DOHH2 (cell line): ENCODE results near the gene SYK.

Experiments used
- H3F3A ChIP-seq: fragments of 200-600 bp; sonication (generic), shearing (Covaris generic); 2 replicates; pipeline ENCODE4 v1.6.0; 2016; ENCODE audit warnings: antibody characterized with exemption, mild to moderate bottlenecking; ENCODE audit not compliant: control insufficient read depth, insufficient read depth
- H3K27ac ChIP-seq: fragments of 200-600 bp; sonication (generic); 2 replicates; pipeline ENCODE4 v1.5.1; 2014; ENCODE audit warnings: low read depth, mild to moderate bottlenecking, low read length, moderate library complexity
- H3K27me3 ChIP-seq: fragments of 200-600 bp; sonication (generic); 2 replicates; pipeline ENCODE4 v1.6.1; 2014; ENCODE audit warnings: mild to moderate bottlenecking, low read length, mixed read lengths; ENCODE audit not compliant: control insufficient read depth
- H3K36me3 ChIP-seq: fragments of 200-600 bp; sonication (generic); 2 replicates; pipeline ENCODE4 v1.6.1; 2014; ENCODE audit warnings: mild to moderate bottlenecking, low read length, moderate library complexity, mixed read lengths; ENCODE audit not compliant: control insufficient read depth
- H3K4me1 ChIP-seq: fragments of 200-600 bp; sonication (generic); 2 replicates; pipeline ENCODE4 v1.6.1; 2014; ENCODE audit warnings: mild to moderate bottlenecking, low read length, mixed read lengths; ENCODE audit not compliant: control insufficient read depth
- H3K4me2 ChIP-seq: fragments of 200-600 bp; sonication (generic); 2 replicates; pipeline ENCODE4 v1.6.0; 2014; ENCODE audit warnings: mild to moderate bottlenecking, low read length, moderate library complexity
- H3K4me3 ChIP-seq: fragments of 200-600 bp; sonication (generic); 2 replicates; pipeline ENCODE4 v1.5.1; 2014; ENCODE audit warnings: mild to moderate bottlenecking, low read length, mixed read lengths
- H3K79me2 ChIP-seq: fragments of 200-600 bp; sonication (generic); 2 replicates; pipeline ENCODE4 v1.6.1; 2014; ENCODE audit warnings: mild to moderate bottlenecking, low read length, mixed read lengths; ENCODE audit not compliant: control insufficient read depth
- H3K9me2 ChIP-seq: fragments of 200-600 bp; sonication (generic); replicated peaks from 2 replicates; pipeline ENCODE4 v1.6.1; 2014; ENCODE audit warnings: mild to moderate bottlenecking, low read length, mixed read lengths; ENCODE audit not compliant: control insufficient read depth
- H3K9me3 ChIP-seq: fragments of 200-600 bp; sonication (generic); 2 replicates; pipeline ENCODE4 v1.6.1; 2014; ENCODE audit warnings: antibody characterized with exemption, low read length, mixed read lengths; ENCODE audit not compliant: control insufficient read depth, insufficient read depth
- H4K20me1 ChIP-seq: fragments of 200-600 bp; sonication (generic); 2 replicates; pipeline ENCODE4 v1.6.0; 2014; ENCODE audit warnings: low read depth, mild to moderate bottlenecking, antibody characterized with exemption, low read length, moderate library complexity; ENCODE audit not compliant: control insufficient read depth, insufficient read depth
- CTCF ChIP-seq: fragments of 200-600 bp; sonication (generic); IDR thresholded peaks from one replicate; pipeline ENCODE4 v1.5.1; 2014; ENCODE audit warnings: antibody characterized with exemption, mild to moderate bottlenecking, low read depth, low read length; ENCODE audit not compliant: poor library complexity, severe bottlenecking
- EZH2phosphoT487 ChIP-seq: fragments of 200-600 bp; sonication (generic); IDR thresholded peaks from 2 replicates; pipeline ENCODE4 v1.6.1; 2017; ENCODE audit warnings: borderline replicate concordance, mild to moderate bottlenecking, antibody characterized with exemption, low read length, moderate library complexity, mixed read lengths

SYK gene

GRCh38 chr9:90939351-90939750 is 137.7 kb downstream of the SYK start:
- no peaks in the 10 kb centered on the region for H3K79me2 ChIP-seq
- H3K27ac ChIP-seq: no peak overlapping the region
- H3K4me2 ChIP-seq: no peak overlapping the region
- H3K27me3 ChIP-seq: peaks cover 6% of the 10 kb centered on the region
- no peaks in the 10 kb centered on the region for H3K4me1 ChIP-seq
- no peak overlapping the region for H3K4me3 ChIP-seq
- H3K9me2 ChIP-seq: no peaks in the 10 kb centered on the region
- no peak for TF ChIP-seq CTCF
- TF ChIP-seq EZH2phosphoT487: no peak
- no peaks in the 10 kb centered on the region for H4K20me1 ChIP-seq
- no peaks in the 10 kb centered on the region for H3K36me3 ChIP-seq
- no peaks in the 10 kb centered on the region for H3K9me3 ChIP-seq
- H3F3A ChIP-seq: no peaks in the 10 kb centered on the region

GRCh38 chr9:90940280-90940679 is 138.7 kb downstream of the SYK start:
- Histone ChIP-seq H3K36me3 (no peaks in the 10 kb centered on the region), H3K4me3 (no peak overlapping the region), H3F3A (no peaks in the 10 kb centered on the region), H3K9me2 (no peaks in the 10 kb centered on the region), H4K20me1 (no peaks in the 10 kb centered on the region), H3K4me2 (no peak overlapping the region), H3K79me2 (no peaks in the 10 kb centered on the region), H3K9me3 (no peaks in the 10 kb centered on the region), H3K27me3 (peaks cover 7% of the 10 kb centered on the region), H3K4me1 (no peaks in the 10 kb centered on the region), H3K27ac (no peak overlapping the region)
- TF ChIP-seq EZH2phosphoT487 (no peak), CTCF (no peak)

GRCh38 chr9:90941661-90942060 is 140.0 kb downstream of the SYK start:
- Histone ChIP-seq H3K27ac (no peak overlapping the region), H3K4me3 (no peak overlapping the region), H3K9me2 (no peaks in the 10 kb centered on the region), H3K27me3 (peaks cover 7% of the 10 kb centered on the region), H3F3A (no peaks in the 10 kb centered on the region), H3K79me2 (no peaks in the 10 kb centered on the region), H3K9me3 (no peaks in the 10 kb centered on the region), H4K20me1 (no peaks in the 10 kb centered on the region), H3K36me3 (no peaks in the 10 kb centered on the region), H3K4me1 (no peaks in the 10 kb centered on the region), H3K4me2 (no peak overlapping the region)
- TF ChIP-seq EZH2phosphoT487 (no peak), CTCF (no peak)

- H4K20me1 ChIP-seq: no peaks in the 10 kb centered on the region
- H3K9me3 ChIP-seq: no peaks in the 10 kb centered on the region
- no peak for TF ChIP-seq EZH2phosphoT487
- no peak for TF ChIP-seq CTCF
- no peaks in the 10 kb centered on the region for H3F3A ChIP-seq
- H3K27ac ChIP-seq: no peak overlapping the region
- peaks cover 7% of the 10 kb centered on the region for H3K27me3 ChIP-seq
- no peaks in the 10 kb centered on the region for H3K79me2 ChIP-seq
- H3K4me1 ChIP-seq: no peaks in the 10 kb centered on the region
- no peak overlapping the region for H3K4me2 ChIP-seq
- no peaks in the 10 kb centered on the region for H3K9me2 ChIP-seq
- no peaks in the 10 kb centered on the region for H3K36me3 ChIP-seq
- H3K4me3 ChIP-seq: no peak overlapping the region
Observed at GRCh38 chr9:90942555-90942954, 140.9 kb downstream of the SYK start.
